ENCODE data around the gene UBA52. TPM values are rescaled to one million over a fixed set of nuclear protein-coding genes. Genes with fewer than 3 reads are reported as not detected.

The UBA52 gene
- polyA plus RNA-seq, 1 of the 3 experiments (the other 2 are of a cell fraction): 2,690 TPM

- ChIA-PET CTCF (interaction anchor here (1.4 kb wide), 1 partner anchor 105 kb away, joined by 4 read pairs; no protein-coding TSS in a partner anchor), POLR2A (no interaction called here)
- no peaks in the 10 kb centered on the region for H3K9me3 ChIP-seq
- H2AFZ ChIP-seq (ENCODE audit: low read depth): no peak overlapping the region
- WGBS (ENCODE audit: low lambda C conversion rate): 97% methylated on average over 11 of the region's 18 CpGs
- no peaks in the 10 kb centered on the region for H3K27me3 ChIP-seq (ENCODE audit: insufficient read depth)
- DNase-seq: no peak
- H3K9me2 ChIP-seq: no peaks in the 10 kb centered on the region
- H3K4me2 ChIP-seq: no peak overlapping the region
- H4K20me1 ChIP-seq (ENCODE audit: insufficient read depth): peaks cover 33% of the 10 kb centered on the region
- H3K79me2 ChIP-seq (ENCODE audit: insufficient read depth): peaks cover 30% of the 10 kb centered on the region
- peaks cover 43% of the 10 kb centered on the region for H3F3A ChIP-seq (replicated peaks; ENCODE audit: insufficient read depth)
- TF ChIP-seq EP300 (IDR thresholded peaks at IDR 0.05; ENCODE audit: borderline replicate concordance in 1 of 2, low read depth in 1 of 2, low read length in 1 of 2) (no peak), POLR2AphosphoS5 (IDR thresholded peaks at IDR 0.05; ENCODE audit: low read depth, low read length) (no peak), GATA2 (CRISPR knock-in tag; IDR thresholded peaks at IDR 0.05) (no peak)
- no peak overlapping the region for H3K4me3 ChIP-seq (ENCODE audit: low read depth in 2 of 2, low read length in 1 of 2)
- peaks cover 10 to 16% of the 10 kb centered on the region in 2 experiments; a peak in 3 of 4 replicates for H3K4me1 ChIP-seq (ENCODE audit: control insufficient read depth in 1 of 2, insufficient read depth in 2 of 2, low read depth in 1 of 2, low read length in 1 of 2)
- no peak overlapping the region for H3K27ac ChIP-seq (ENCODE audit: low read depth in 2 of 2, low read length in 1 of 2)
- peaks cover 34 to 38% of the 10 kb centered on the region in 2 experiments for H3K36me3 ChIP-seq (replicated peaks in 1 of 2; ENCODE audit: control insufficient read depth in 1 of 2, insufficient read depth in 2 of 2, low read length in 1 of 2)
- no peak overlapping the region for H3K9ac ChIP-seq
Measured at GRCh38 chr19:18574691-18575291, 3.1 kb downstream of the UBA52 start.

- H3K4me1 ChIP-seq (ENCODE audit: control insufficient read depth in 1 of 2, insufficient read depth in 2 of 2, low read depth in 1 of 2, low read length in 1 of 2): peaks cover 10 to 12% of the 10 kb centered on the region in 2 experiments; a peak in 3 of 4 replicates
- ChIA-PET POLR2A (interaction anchor here (3.5 kb wide), 1 partner anchor 12 kb away, joined by 14 read pairs; the partner anchor contains the start of gene REX1BD), CTCF (interaction anchor here (2.5 to 3.7 kb wide), 2 partner anchors 12 to 14 kb away, joined by 14 to 22 read pairs; partner anchors contain the start of gene REX1BD)
- H3K9ac ChIP-seq: no peak overlapping the region
- H2AFZ ChIP-seq (ENCODE audit: low read depth): no peak overlapping the region
- TF ChIP-seq TAF1 (IDR thresholded peaks at IDR 0.05; ENCODE audit: borderline replicate concordance, low read depth, low read length) (no peak), REST (IDR thresholded peaks at IDR 0.05; ENCODE audit: low read depth, low read length) (no peak), RXRA (IDR thresholded peaks at IDR 0.05; ENCODE audit: borderline replicate concordance, low read depth) (no peak), RAD21 (IDR thresholded peaks at IDR 0.05; ENCODE audit: low read length) (no peak), RFX5 (IDR thresholded peaks at IDR 0.05; ENCODE audit: low read length) (no peak), CTCF (IDR thresholded peaks at IDR 0.05) (no peak), YY1 (IDR thresholded peaks at IDR 0.05; ENCODE audit: low read depth) (no peak), ZBTB33 (IDR thresholded peaks at IDR 0.05; ENCODE audit: borderline replicate concordance, low read depth) (no peak), PBX3 (IDR thresholded peaks at IDR 0.05) (no peak), NRF1 (IDR thresholded peaks at IDR 0.05; ENCODE audit: low read depth, low read length) (no peak)
- DNase-seq: no peak
- peaks cover 34% of the 10 kb centered on the region for H3F3A ChIP-seq (replicated peaks; ENCODE audit: insufficient read depth)
- H3K9me2 ChIP-seq: no peaks in the 10 kb centered on the region
- H3K27ac ChIP-seq (ENCODE audit: low read depth in 2 of 2, low read length in 1 of 2): no peak overlapping the region
- H3K4me3 ChIP-seq (ENCODE audit: low read depth in 2 of 2, low read length in 1 of 2): no peak overlapping the region
- peaks cover 30% of the 10 kb centered on the region for H3K79me2 ChIP-seq (ENCODE audit: insufficient read depth)
- H3K4me2 ChIP-seq: no peak overlapping the region
- no peaks in the 10 kb centered on the region for H3K9me3 ChIP-seq
- H4K20me1 ChIP-seq (ENCODE audit: insufficient read depth): peaks cover 33% of the 10 kb centered on the region
- 98% methylated on average over 7 of the region's 8 CpGs for WGBS (ENCODE audit: low lambda C conversion rate)
- H3K36me3 ChIP-seq (replicated peaks in 1 of 2; ENCODE audit: control insufficient read depth in 1 of 2, insufficient read depth in 2 of 2, low read length in 1 of 2): peaks cover 34 to 38% of the 10 kb centered on the region in 2 experiments
- H3K27me3 ChIP-seq (ENCODE audit: insufficient read depth): no peaks in the 10 kb centered on the region
Measured at GRCh38 chr19:18576383-18576782, 4.7 kb downstream of the UBA52 start.
